ENCODE data around the gene GAB2.

- TF ChIP-seq POLR2A (IDR thresholded peaks at IDR 0.05; ENCODE audit: low read length), result no peak
- no peak for TF ChIP-seq GATA1 (IDR thresholded peaks at IDR 0.05; ENCODE audit: low read depth, low read length)
Measured at GRCh38 chr11:78200553-78200952, 217.1 kb downstream of the GAB2 start.

Data from erythroblast (primary cell).